WERI-Rb-1 (cell line): Measurements from ENCODE around the gene STK11IP.
A peak's percentile ranks its signal among the peaks of the same experiment; 100 is the strongest.

Source experiments
- DNase-seq: peaks from one replicate; pipeline ENCODE4 v3.0.0-alpha.2; 2020
- H3K27ac ChIP-seq: fragments of 250-450 bp; sonication (Bioruptor Pico); 2 replicates; pipeline ENCODE4 v1.5.1; 2020; ENCODE audit warnings: mild to moderate bottlenecking, moderate library complexity
- H3K27me3 ChIP-seq: fragments of 250-450 bp; sonication (Bioruptor Pico); 2 replicates; pipeline ENCODE4 v1.5.1; 2021; ENCODE audit warnings: mild to moderate bottlenecking, low read depth, moderate library complexity; ENCODE audit not compliant: insufficient read depth, severe bottlenecking
- H3K36me3 ChIP-seq: fragments of 250-450 bp; sonication (Bioruptor Pico); 2 replicates; pipeline ENCODE4 v1.5.1; 2020; ENCODE audit warnings: mild to moderate bottlenecking, moderate library complexity
- H3K4me3 ChIP-seq: 2 replicates; pipeline ENCODE4 v1.5.1; 2011; ENCODE audit warnings: low read depth, mild to moderate bottlenecking, control low read depth, low read length
- H3K9me3 ChIP-seq: fragments of 250-450 bp; sonication (Bioruptor Pico); 2 replicates; pipeline ENCODE4 v1.5.1; 2021; ENCODE audit warnings: mild to moderate bottlenecking, moderate library complexity; ENCODE audit not compliant: severe bottlenecking
- CTCF ChIP-seq: IDR thresholded peaks from 2 replicates; pipeline ENCODE4 v1.5.1; 2011; ENCODE audit warnings: low read depth, mild to moderate bottlenecking, control low read depth, inconsistent platforms, low read length

STK11IP gene

GRCh38 chr2:219567791-219568361, 29.8 kb upstream of the STK11IP start:
- Histone ChIP-seq H3K4me3 (no peak overlapping the region), H3K9me3 (no peaks in the 10 kb centered on the region), H3K27me3 (no peaks in the 10 kb centered on the region), H3K27ac (no peak overlapping the region), H3K36me3 (peaks cover 45% of the 10 kb centered on the region)
- no peak for DNase-seq
- no peak for TF ChIP-seq CTCF

GRCh38 chr2:219569041-219569440, 28.6 kb upstream of the STK11IP start:
- peak; percentile 44 for DNase-seq
- no peaks in the 10 kb centered on the region for H3K9me3 ChIP-seq
- H3K27me3 ChIP-seq = no peaks in the 10 kb centered on the region
- peak overlapping the region; percentile 72 for H3K27ac ChIP-seq
- H3K36me3 ChIP-seq = peaks cover 37% of the 10 kb centered on the region
- H3K4me3 ChIP-seq = peak overlapping the region; percentile 64
- no peak for TF ChIP-seq CTCF

- no peak for TF ChIP-seq CTCF
- Histone ChIP-seq H3K36me3 (peaks cover 31% of the 10 kb centered on the region), H3K4me3 (peak overlapping the region; percentile 64), H3K9me3 (no peaks in the 10 kb centered on the region), H3K27ac (peak overlapping the region; percentile 72), H3K27me3 (no peaks in the 10 kb centered on the region)
- no peak for DNase-seq
Observed at GRCh38 chr2:219569635-219570034, 28.0 kb upstream of the STK11IP start.

GRCh38 chr2:219570194-219570923, 27.3 kb upstream of the STK11IP start:
- DNase-seq = no peak
- peak overlapping the region; percentile 64 for H3K4me3 ChIP-seq
- no peaks in the 10 kb centered on the region for H3K27me3 ChIP-seq
- peak overlapping the region; percentile 72 for H3K27ac ChIP-seq
- peaks cover 25% of the 10 kb centered on the region for H3K36me3 ChIP-seq
- no peaks in the 10 kb centered on the region for H3K9me3 ChIP-seq
- TF ChIP-seq CTCF = 0 out of 2 replicates have a peak, but pooled peaks have one; percentile 12

GRCh38 chr2:219570924-219571310, 26.7 kb upstream of the STK11IP start:
- Histone ChIP-seq H3K36me3 (peaks cover 25% of the 10 kb centered on the region), H3K4me3 (peak overlapping the region; percentile 64), H3K27ac (peak overlapping the region; percentile 72), H3K9me3 (no peaks in the 10 kb centered on the region), H3K27me3 (no peaks in the 10 kb centered on the region)
- no peak for TF ChIP-seq CTCF
- DNase-seq = no peak
